Smooth muscle cell (in vitro differentiated cells): ENCODE data around the gene GNAT2. TPM values are rescaled to one million over a fixed set of nuclear protein-coding genes. Genes with fewer than 3 reads are reported as not detected.

ENCODE experiments used
- DNase-seq: peaks from one replicate; lab custom pipeline; 2025; ENCODE audit not compliant: unreplicated experiment; lab: John Stamatoyannopoulos, UW
- H2AFZ ChIP-seq: fragments of 200-600 bp; sonication (generic); 2 replicates; pipeline ENCODE4 v1.6.0; 2016; ENCODE audit warnings: antibody characterized with exemption, low read depth, mild to moderate bottlenecking
- H3F3A ChIP-seq: fragments of 200-600 bp; sonication (generic); 2 replicates; pipeline ENCODE4 v1.6.0; 2017; ENCODE audit warnings: antibody characterized with exemption, low read depth
- H3K27ac ChIP-seq: fragments of 200-600 bp; sonication (generic); 2 replicates; pipeline ENCODE4 v1.5.1; 2016; ENCODE audit warnings: low read depth, mild to moderate bottlenecking
- H3K27me3 ChIP-seq: fragments of 200-600 bp; sonication (generic); 2 replicates; pipeline ENCODE4 v1.6.1; 2016; ENCODE audit warnings: low read depth, mild to moderate bottlenecking
- H3K36me3 ChIP-seq: fragments of 200-600 bp; sonication (generic); 2 replicates; pipeline ENCODE4 v1.5.1; 2016; ENCODE audit warnings: low read depth
- H3K4me1 ChIP-seq: fragments of 200-600 bp; sonication (generic); 2 replicates; pipeline ENCODE4 v1.5.1; 2016; ENCODE audit warnings: low read depth
- H3K4me2 ChIP-seq: fragments of 200-600 bp; sonication (generic); 2 replicates; pipeline ENCODE4 v1.6.0; 2016; ENCODE audit warnings: mild to moderate bottlenecking
- H3K4me3 ChIP-seq: fragments of 200-600 bp; sonication (generic); 2 replicates; pipeline ENCODE4 v1.5.1; 2016; ENCODE audit warnings: mild to moderate bottlenecking
- H3K79me2 ChIP-seq: fragments of 200-600 bp; sonication (generic); 2 replicates; pipeline ENCODE4 v1.6.0; 2016; ENCODE audit warnings: low read depth, mild to moderate bottlenecking
- H3K9ac ChIP-seq: fragments of 200-600 bp; sonication (generic); 2 replicates; pipeline ENCODE4 v1.6.0; 2016; ENCODE audit warnings: low read depth
- H3K9me3 ChIP-seq: fragments of 200-600 bp; sonication (generic); replicated peaks from 2 replicates; pipeline ENCODE4 v1.5.1; 2016; ENCODE audit warnings: low read depth
- H4K20me1 ChIP-seq: fragments of 200-600 bp; sonication (generic); 2 replicates; pipeline ENCODE4 v1.6.0; 2016; ENCODE audit warnings: low read depth
- CTCF ChIP-seq: fragments of 200-600 bp; sonication (generic); IDR thresholded peaks from 2 replicates; pipeline ENCODE4 v1.5.1; 2017; ENCODE audit warnings: borderline replicate concordance, mild to moderate bottlenecking, antibody characterized with exemption; ENCODE audit not compliant: insufficient read depth, poor library complexity, severe bottlenecking
- WGBS: methylation state at CpG from one replicate; pipeline ENCODE4 v1.1.7; 2016; ENCODE audit warnings: low lambda C conversion rate; 5-methylcytosine and 5-hydroxymethylcytosine counted together
- polyA plus RNA-seq: library from polyadenylated mRNA; unstranded; fragments of >200 nt; fragmentation: Nextera tagmentation; extraction: Ambion mirVana; gene quantifications from 2 replicates; pipeline ENCODE4 v1.2.1, GENCODE V29; 2016
- total RNA-seq: library from RNA; depleted of rRNA; stranded (reverse); fragments of >200 nt; gene quantifications from 2 replicates; pipeline ENCODE4 v1.2.3, GENCODE V29; 2014

The GNAT2 gene
- total and polyA plus RNA-seq, 2 experiments from 2014 or later, result not detected

GRCh38 chr1:109636201-109636952 is 17.0 kb upstream of the GNAT2 start:
- Histone ChIP-seq H2AFZ (no peak overlapping the region), H4K20me1 (no peaks in the 10 kb centered on the region), H3K4me3 (no peak overlapping the region), H3K9ac (no peak overlapping the region), H3K79me2 (no peaks in the 10 kb centered on the region), H3F3A (no peaks in the 10 kb centered on the region), H3K4me1 (peaks cover 4% of the 10 kb centered on the region), H3K27ac (no peak overlapping the region), H3K9me3 (no peaks in the 10 kb centered on the region), H3K4me2 (peak overlapping the region; percentile 13), H3K27me3 (no peaks in the 10 kb centered on the region), H3K36me3 (no peaks in the 10 kb centered on the region)
- no peak for TF ChIP-seq CTCF
- DNase-seq, result no peak
- WGBS, result 33% methylated on average over 9 of the region's 9 CpGs

- DNase-seq, result no peak
- no peaks in the 10 kb centered on the region for H3F3A ChIP-seq
- H3K27me3 ChIP-seq, result no peaks in the 10 kb centered on the region
- no peak for TF ChIP-seq CTCF
- no peaks in the 10 kb centered on the region for H3K79me2 ChIP-seq
- H3K36me3 ChIP-seq, result no peaks in the 10 kb centered on the region
- no peak overlapping the region for H3K9ac ChIP-seq
- H3K4me1 ChIP-seq, result peaks cover 4% of the 10 kb centered on the region
- 81% methylated on average over 2 of the region's 2 CpGs for WGBS
- H3K4me2 ChIP-seq, result peak overlapping the region; percentile 13
- H3K9me3 ChIP-seq, result no peaks in the 10 kb centered on the region
- no peaks in the 10 kb centered on the region for H4K20me1 ChIP-seq
- no peak overlapping the region for H3K27ac ChIP-seq
- no peak overlapping the region for H3K4me3 ChIP-seq
- H2AFZ ChIP-seq, result no peak overlapping the region
Observed at GRCh38 chr1:109635862-109636200, 16.4 kb upstream of the GNAT2 start.

GRCh38 chr1:109634771-109635750 is 15.6 kb upstream of the GNAT2 start:
- Histone ChIP-seq H3K27ac (no peak overlapping the region), H3K36me3 (no peaks in the 10 kb centered on the region), H3K4me3 (no peak overlapping the region), H3K4me2 (no peak overlapping the region), H2AFZ (no peak overlapping the region), H3F3A (no peaks in the 10 kb centered on the region), H3K27me3 (no peaks in the 10 kb centered on the region), H3K4me1 (peaks cover 4% of the 10 kb centered on the region), H3K9me3 (no peaks in the 10 kb centered on the region), H4K20me1 (no peaks in the 10 kb centered on the region), H3K79me2 (no peaks in the 10 kb centered on the region), H3K9ac (no peak overlapping the region)
- no peak for TF ChIP-seq CTCF
- 85% methylated on average over 13 of the region's 13 CpGs for WGBS
- DNase-seq, result no peak
